ENCODE data around the gene TLR1.
"Not testable (repeated sequence)": the region's sequence is repeated elsewhere in the genome, so short reads cannot be mapped to it uniquely, and the experiment has no call there.

Gene TLR1

DNA sequence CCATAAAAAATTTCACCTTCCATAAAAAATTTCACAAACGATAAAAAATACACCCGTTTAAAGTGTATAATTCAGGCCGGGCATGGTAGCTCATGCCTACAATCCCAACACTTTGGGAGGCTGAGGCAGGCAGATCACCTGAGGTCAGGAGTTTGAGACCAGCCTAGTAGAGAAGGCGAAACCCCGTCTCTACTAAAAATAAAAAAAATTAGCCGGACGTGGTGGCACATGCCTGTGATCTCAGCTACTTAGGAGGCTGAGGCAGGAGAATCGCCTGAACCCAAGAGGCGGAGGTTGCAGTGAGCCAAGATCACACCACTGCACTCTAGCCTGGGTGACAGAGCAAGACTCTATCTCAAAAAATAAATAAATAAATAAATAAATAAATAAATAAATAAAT lies 1.7 kb upstream of the TLR1 start:
- not testable (repeated sequence) for DNase-seq

GRCh38 chr4:38805530-38806145 lies 1.0 kb upstream of the TLR1 start:
- DNase-seq, result no peak

GRCh38 chr4:38803833-38804653 lies 548 bp downstream of the TLR1 start:
- no peak for DNase-seq

DNA sequence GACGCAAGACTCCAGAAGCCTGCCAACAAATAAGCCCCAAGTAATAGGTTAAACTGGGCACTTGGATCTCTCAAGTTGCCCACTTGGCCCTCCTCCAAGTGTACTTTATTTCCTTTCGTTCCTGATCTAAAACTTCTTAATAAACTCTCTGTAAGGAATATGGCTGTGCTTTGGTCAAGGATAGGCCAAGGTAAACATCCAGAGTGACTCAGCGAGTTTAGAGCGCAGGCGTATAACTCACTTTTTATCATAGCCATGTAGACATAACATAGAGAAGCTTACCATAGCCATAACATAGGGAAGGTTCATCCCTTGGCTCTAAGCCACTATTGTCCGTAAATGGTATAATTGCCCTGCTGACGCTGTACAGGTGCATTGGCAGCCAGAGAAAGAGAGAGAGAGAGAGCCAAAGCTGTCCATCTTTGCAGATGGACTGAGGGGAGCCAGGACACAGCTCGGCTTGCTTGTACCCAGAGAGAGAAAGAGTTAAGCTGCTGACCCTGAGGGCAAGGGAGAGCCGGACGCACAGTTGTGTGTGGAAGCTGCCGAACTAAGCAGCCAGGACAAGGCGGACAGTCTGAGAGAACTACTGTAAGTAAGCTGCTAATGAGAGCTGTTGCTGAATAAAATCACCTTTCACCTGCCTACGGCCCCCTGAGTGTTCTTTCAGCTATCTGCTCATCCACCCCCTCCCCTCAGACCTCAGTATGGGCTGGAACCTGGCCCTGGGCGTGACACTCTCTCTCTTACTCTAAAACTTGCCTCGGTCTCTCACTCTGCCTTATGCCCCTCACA lies 1.8 kb downstream of the TLR1 start:
- no peak for DNase-seq

GRCh38 chr4:38800961-38801450 lies 3.6 kb downstream of the TLR1 start:
- no peak for DNase-seq

GRCh38 chr4:38800366-38800765 lies 4.2 kb downstream of the TLR1 start:
- DNase-seq, result no peak

DNA sequence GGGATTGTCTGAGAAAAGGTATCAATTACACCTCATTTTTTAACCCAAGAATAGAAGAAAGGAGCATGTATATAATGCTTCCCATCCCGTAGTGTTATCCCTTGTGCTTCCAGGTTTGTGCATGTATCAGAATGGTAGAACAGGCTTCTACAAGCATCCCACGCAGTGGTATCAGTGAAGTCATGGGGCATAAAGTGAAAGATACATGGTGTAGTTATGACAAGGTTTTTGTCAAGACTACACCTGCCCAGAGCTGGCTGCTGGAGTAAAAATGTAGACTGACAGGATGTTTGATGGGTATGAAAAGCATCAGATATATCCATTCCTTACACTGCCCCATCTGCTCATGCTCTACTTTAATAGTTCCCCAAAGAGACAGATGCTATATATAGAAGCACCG lies 9.5 kb downstream of the TLR1 start:
- DNase-seq, result no peak

GRCh38 chr4:38794051-38794450 lies 10.5 kb downstream of the TLR1 start:
- no peak for DNase-seq

GRCh38 chr4:38791010-38791409 lies 13.6 kb downstream of the TLR1 start:
- DNase-seq, result no peak

GRCh38 chr4:38788317-38788716 lies 16.3 kb downstream of the TLR1 start:
- no peak for DNase-seq

DNA sequence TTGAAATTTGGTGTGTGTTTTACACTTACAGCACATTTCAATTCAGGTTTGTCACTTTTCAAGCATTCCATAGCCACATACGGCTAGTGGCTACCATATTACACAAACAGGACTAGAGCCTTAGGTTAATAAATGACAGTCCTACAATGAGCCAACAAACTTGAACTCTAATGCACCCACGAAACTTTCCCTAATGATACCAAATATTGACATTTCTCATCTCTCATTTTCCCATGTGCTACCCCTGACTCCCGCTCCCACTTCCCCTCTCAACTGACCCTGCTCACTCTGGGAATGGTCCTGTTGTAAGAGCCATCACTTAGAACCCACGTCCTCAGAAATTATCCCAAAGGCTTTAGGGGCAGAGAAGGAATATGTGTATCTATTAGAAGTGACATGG lies 16.9 kb downstream of the TLR1 start:
- no peak for DNase-seq

DNA sequence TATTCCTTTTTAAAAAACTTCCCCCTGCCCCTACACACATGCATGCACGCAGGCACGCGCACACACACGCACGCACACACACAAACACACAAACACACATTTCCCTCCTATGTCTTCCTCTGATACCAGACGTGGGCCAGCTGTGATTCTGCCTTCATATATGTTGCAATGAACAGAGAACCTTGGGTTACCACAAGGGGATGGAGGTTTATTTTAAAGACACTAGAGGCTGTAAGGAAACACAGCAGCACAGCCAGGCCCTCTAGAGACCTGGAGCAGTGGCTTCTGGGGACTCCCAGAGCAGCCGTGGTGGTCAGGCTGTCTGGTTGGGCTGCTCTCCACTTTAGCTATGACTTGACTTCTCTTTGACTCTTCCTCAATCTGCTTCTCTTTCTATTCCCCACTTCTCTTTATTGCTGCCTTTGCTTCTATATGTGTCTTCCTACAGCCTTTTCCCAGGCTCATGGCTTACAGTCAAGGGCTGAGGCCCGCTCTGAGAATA lies 18.6 kb downstream of the TLR1 start:
- no peak for DNase-seq

GRCh38 chr4:38785041-38785790 lies 19.4 kb downstream of the TLR1 start:
- no peak for DNase-seq

DNA sequence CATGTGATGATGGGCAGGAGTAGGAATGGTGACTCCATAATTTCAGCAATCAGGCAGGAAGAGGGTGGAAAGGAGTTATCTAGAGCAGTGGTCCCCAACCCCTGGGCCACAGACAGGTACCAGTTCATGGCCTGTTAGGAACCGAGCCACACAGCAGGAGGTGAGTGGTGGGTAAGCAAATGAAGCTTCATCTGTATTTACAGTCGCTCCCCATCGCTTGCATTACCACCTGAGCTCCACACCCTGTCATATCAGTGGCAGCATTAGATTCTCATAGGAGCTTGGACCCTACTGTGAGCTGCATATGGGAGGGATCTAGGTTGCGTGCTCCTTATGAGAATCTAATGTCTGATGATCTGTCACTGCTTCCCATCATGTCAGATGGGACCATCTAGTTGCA lies 20.4 kb downstream of the TLR1 start:
- no peak for DNase-seq

DNA sequence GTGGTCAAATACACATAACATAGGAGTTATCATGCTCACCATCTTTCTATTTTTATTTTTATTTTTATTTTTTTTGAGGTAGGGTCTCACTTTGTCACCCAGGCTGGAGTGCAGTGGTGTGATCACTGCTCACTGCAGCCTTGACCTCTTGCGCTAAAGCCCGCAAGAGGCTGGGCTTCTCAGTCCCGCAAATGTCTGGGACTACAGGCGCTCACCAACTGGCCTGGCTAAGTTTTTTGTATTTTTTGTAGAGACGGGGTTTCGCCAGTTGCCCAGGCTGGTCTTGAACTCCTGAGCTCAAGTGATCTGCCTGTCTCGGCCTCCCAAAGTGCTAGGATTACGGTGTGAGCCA lies 21.5 kb downstream of the TLR1 start:
- DNase-seq, result no peak

DNA sequence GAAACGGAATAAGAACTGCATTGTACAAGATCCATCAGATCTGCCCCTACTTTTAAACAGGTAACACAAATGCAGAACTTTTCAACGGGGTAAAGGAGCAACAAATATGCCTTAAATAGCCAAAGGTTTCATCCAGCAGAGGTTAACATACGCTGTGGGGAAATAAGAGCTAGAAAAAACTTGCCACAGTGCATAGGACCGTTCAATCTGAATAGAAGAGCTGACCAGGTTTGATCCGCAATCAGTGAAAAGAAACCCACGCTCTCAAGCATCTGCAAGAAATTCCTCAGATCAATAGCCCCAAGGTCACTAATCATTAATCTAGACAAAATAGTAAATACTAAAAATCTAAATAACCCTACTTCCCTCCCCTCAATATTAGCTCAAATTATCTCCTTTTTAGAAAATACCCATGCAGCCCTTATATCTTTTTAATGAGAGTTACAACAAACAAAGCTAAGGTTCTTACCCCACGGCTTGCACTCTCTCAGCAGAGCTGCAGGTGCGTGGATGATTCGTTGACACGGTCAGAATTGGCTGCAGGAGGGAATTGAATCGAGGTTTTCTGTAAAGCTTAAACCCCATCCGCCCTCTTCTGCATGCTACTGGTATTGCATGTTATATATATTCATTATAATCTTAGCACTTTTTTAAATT lies 22.0 kb downstream of the TLR1 start, which contains the start of gene TLR10:
TLR10 (minus strand) TSS at position 539 of the 657 bp plus-strand sequence. CDS start 7,400 bp downstream, outside the sequence.
- DNase-seq, result peak; percentile 52

GRCh38 chr4:38781854-38782261 lies 22.7 kb downstream of the TLR1 start:
- no peak for DNase-seq

DNA sequence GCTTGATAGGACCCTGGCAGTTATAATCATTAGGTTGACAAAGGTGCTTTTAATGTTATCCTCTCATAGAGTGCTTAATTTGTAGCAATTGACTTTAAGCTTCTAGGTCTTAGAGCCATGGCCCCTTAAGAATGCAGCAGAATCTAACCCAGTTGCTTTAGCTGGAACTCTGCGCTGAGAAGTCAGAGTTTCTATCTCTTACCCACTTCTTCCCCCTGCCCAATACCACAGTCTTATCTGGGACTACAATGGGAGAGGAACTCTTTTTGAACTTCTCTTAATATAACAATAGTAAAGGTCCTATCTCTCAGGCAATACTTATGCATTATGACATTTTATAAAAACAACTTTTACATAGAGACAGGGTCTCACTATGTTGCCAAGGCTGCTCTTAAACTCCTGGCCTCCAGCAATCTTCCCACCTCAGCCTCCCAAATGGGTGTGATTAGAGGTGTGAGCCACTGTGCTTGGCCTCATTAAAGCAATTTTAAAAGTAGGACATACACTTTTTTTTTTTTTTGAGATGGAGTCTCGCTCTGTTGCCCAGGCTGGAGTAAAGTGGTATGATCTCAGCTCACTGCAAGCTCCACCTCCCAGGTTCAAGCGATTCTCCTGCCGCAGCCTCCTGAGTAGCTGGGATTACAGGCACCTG lies 23.6 kb downstream of the TLR1 start:
- no peak for DNase-seq

DNA sequence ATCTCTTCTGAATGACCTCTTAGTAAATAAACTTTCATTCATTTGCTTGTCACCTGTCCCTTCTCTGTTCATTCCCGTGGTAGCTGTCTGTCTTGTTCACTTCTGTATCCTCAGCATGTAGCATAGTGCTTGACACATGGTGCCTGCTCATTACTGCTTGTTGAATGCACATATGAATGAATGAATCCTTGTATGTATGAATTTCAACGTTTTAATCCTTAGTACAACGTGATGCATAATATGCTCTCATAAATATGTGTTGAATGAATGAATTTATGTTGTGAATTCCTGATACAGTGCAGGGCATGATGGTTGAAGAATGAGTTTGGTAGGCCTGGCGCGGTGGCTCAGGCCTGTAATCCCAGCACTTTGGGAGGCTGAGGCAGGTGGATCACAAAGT lies 24.8 kb downstream of the TLR1 start:
- DNase-seq, result no peak

DNA sequence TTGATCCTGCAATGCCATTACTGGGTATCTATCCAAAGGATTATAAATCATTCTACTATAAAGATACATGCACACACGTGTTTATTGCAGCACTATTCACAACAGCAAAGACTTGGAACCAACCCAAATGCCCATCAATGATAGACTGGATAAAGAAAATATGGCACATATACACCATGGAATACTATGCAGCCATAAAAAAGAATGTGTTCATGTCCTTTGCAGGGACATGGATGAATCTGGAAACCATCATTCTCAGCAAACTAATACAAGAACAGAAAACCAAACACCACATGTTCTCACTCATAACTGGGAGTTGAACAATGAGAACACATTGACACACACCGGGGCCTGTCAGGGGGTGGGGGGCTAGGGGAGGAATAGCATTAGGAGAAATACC lies 26.7 kb downstream of the TLR1 start:
- DNase-seq, result not testable (repeated sequence)

DNA sequence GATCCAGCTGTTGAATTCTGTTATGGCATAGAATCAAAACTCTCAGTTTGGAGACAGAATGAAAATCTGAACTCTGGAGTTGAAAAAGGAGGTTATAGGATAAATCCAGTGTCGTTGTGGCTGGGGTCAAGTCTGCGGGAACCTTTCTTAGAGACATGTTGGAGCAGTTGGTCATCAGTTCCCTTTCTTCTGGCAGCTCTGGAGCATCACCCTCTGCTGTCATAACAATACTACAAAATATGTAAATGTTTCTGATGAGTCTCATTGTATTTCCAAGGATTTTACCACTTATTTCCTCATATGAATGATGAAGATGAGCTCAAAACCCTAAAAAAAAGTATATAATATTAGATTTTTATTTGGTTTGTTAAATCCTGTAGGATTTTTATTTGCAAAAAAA lies 29.3 kb downstream of the TLR1 start:
- no peak for DNase-seq

Data from NCI-H1092 treated with DMSO at 0.1 percent for 48 hours (cell line).